ENCODE results near the gene SPTLC1.
"Not testable (repeated sequence)": the region's sequence is repeated elsewhere in the genome, so short reads cannot be mapped to it uniquely, and the experiment has no call there.

Gene SPTLC1

DNA sequence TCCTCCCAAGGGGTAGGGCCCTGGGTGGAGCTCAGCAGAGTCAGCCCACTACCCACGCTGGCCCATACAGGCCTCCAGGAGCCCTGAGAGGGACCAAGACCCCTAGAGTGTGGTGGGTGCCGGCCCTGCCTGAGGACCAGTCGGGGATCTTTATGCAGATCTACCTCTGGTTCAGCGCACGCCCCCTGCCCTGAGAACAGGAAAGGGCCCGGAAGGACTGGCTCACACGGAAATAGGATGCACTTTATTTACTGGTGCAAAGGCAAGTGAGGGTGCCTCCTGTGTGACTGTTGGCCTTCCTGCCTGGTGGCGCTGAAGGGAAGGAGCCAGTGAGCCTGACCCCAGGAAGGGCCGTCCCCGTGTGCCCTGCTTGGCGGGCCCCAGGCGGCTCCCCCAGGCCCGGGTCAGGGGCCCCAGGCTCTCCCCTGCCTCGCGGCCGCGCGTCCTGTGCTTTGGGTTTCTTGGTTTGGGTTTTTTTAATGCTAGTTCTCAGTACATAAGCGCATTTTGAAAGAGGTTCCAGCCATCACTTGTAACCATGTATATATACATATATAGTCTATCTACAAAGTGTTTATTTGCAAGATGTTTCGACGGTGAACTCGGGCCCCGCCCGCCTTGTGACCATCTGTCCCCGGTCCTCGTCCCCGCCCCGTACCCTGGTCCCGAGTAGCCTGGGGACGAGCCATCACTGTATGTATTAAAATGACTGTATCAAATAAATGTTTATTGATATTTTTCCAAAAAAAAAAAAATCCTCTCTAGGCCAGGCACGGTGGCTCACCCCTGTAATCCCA, 88.8 kb downstream of the SPTLC1 start:
- DNase-seq = no peak

DNA sequence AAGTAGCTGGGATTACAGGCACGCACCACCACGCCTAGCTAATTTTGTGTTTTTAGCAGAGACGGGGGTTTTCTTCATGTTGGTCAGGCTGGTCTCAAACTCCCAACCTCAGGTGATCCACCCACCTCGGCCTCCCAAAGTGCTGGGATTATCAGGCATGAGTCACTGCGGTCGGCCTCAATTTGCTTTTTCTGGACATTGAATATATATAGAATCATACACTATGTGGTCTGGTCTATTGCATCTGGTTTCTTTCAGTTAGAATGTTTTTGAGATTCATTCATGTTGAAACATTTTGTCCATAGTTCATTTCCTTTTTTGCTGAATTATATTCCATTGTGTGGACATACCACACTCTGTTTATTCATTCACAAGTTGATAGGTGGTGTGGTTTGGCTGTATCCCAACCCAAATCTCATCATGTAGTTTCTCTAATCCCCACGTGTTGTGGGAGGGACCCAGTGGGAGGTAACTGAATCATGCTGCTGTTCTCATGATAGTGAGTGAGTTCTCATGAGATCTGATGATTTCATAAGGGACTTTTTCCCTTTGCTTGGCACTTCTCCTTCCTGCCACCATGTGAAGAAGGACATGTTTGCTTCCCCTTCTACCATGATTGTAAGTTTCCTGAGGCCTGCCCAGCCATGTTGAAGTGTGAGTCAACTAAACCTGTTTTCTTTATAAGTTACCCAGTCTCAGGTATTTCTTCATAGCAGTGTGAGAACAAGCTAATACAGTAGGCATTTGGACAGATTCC, 93.2 kb downstream of the SPTLC1 start:
- peak; percentile 33 for DNase-seq

DNA sequence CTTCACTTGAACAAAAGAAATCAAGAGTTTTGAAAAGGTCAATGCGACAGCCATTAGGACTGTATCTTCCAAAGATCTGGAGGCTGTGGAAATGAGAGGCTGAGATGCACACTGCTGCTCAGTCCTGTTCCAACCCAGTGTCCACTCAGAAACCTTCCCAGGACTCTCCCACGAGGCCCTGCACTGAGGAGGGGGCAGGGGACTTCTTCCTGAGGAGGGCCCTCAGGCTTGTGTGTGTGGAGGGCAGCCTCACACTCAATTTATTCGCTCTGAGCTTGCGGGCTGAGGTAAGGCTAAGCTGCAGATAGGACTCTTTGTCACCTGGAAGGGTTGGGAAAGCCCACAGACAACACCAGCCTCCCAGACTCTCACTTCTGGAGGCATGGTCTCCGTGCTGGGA, 95.6 kb downstream of the SPTLC1 start:
- DNase-seq = no peak

DNA sequence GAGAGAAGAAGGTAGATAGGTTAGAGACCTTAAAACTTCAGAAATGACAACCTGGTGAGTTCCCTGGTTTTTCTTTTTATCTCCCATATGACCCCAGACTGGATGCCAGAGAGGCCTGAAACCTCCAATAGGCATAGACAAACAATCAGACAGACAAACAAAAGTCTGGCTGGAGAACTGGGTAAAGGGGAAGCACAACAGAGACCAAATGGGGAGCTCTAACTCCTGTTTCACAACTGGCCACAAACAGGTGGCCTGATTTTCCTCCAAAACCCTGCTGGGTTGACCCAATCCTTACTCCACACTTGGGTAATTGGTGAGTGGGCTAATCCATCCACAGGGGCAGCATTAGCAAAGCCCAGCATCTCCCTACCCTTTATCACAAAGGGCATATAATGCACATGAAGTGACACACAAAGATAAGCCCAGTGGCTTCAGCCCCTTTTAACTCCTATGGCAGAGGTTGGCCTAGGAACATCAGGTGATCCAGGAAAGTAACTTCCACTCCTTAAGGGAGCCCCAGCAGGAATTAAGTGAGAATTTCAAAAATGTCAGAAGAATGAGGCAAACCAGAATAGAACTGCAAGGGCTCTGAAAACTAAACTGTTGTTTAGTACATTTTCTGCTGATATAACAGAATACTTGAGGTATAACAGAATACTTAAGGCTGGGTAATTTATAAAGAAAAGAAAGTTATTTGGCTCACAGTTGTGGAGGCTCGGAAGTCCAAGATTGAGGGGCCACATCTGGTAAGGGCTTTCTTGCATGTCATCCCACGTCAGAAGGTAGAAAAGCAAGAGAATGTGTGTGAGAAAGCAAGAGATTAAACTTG, 104.3 kb downstream of the SPTLC1 start:
- peak; percentile 29 for DNase-seq

DNA sequence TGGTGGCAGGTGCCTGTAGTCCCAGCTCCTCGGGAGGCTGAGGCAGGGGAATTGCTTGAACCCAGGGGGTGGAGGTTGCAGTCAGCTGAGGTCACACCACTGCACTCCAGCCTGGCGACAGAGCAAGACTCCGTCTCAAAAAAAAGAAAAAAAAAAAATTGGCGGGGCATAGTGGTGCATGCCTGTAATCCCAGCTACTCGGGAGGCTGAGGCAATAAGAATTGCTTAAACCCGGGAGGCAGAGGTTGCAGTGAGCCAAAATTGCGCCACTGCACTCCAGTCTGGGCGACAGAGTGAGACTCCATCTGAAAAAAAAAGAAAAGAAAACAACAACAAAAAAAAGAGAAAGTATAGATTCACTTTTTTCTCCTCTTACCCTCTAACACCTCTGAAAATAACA, 105.0 kb downstream of the SPTLC1 start:
- DNase-seq = not testable (repeated sequence)

DNA sequence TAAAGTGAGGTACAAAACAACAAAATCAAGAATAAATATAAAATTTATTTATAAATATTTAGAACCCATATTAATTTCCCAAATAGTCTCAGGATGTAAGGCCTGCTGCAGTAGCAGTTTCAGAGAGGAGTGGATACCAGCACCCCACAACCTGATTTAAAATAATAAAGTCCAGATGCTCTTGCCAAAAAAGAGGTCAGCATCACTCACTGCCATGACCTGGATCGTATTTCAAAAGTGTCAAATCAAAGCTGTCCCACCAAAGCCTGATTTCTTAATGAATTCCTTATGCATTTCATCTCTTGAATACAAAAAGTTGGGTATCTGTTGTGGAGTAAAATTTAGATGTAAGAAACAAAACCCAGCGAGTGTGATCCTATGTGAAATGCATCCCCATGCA, 107.2 kb downstream of the SPTLC1 start:
- DNase-seq = no peak

DNA sequence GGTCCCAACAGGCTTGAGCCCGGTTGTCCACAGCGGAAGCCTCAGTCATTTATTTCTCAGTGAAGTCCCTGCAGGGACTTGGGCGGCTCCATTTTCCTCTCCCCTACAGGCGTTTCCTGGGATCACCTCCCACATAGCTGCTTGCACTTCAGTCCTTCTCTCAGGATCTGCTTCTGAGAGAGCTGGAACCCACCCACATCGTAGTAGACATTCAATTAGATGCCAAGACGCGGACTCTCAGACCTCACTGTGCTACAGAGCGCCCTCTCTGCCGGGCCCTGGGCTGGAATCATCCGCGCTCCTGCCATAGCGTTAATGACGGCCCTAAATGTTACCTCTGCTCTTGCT, 111.2 kb downstream of the SPTLC1 start:
- DNase-seq = no peak

DNA sequence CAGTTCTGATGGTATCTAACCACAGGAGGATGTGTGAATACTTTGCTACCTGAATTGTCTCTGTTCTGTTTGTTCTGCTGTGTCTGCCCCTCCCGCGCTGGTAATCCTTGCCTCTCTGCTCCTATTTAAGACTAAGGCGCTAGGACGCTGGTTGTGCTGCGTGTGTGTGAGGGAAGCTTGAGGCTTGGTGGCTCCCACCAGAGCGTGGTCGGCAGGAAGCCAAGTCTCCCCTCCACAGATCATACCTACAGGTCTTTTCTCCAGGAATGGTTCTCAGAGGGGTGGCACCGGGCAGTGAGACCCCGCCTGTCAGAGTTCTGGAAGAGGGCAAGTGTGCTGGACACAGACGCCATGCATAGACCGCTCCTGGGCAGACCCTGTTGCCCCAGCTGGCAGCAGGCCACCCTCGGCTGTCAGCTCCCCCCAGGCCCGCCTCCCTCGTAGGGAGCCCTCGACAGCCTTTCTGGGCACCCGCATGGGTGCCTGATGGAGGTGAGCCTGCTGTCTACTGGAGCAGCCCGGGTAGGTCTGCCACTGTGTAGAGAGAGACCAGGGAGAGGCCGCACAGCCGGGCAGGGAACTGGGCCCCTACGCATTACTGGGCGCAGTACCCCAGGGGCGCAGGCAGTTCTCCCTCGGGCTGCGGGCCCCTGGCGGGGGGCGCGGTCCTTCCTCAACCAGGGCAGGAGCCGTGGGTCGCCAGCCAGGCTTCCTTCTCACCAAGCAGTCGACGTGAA, 111.7 kb downstream of the SPTLC1 start:
- no peak for DNase-seq

DNA sequence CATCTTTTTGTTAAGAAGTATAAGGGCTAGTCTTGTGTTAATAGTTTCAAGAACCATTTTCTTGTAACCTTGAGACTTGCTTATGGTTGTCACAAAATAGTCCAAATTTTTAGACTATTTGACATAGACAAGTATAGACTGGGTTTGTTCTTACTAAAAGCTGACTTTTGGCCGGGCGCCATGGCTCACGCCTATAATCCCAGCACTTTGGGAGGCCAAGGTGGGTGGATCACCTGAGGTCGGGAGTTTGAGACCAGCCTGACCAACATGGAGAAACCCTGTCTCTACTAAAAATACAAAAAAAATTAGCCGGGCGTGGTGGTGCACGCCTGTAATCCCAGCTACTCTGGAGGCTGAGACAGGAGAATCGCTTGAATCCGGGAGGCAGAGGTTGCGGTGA, 113.3 kb downstream of the SPTLC1 start:
- DNase-seq = not testable (repeated sequence)

DNA sequence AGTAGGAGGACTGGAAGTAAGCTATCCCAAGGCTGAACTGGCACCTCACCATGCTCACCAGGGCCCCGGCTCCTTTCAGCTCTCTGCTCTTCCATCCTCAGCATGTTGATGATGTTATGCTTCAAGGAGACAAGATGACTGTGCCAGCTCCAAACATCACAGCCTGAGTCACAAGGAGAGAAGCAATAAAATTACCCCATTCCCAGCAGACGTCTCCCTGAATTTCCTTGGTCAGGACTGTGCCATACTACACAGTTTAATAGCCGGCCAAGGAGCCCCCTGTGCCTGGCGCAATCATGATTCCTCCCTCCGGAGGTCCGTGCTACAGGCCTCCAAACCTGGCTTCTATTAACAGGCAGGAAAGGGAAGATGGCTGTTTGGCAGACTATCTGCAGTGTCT, 114.0 kb downstream of the SPTLC1 start:
- DNase-seq = no peak

DNA sequence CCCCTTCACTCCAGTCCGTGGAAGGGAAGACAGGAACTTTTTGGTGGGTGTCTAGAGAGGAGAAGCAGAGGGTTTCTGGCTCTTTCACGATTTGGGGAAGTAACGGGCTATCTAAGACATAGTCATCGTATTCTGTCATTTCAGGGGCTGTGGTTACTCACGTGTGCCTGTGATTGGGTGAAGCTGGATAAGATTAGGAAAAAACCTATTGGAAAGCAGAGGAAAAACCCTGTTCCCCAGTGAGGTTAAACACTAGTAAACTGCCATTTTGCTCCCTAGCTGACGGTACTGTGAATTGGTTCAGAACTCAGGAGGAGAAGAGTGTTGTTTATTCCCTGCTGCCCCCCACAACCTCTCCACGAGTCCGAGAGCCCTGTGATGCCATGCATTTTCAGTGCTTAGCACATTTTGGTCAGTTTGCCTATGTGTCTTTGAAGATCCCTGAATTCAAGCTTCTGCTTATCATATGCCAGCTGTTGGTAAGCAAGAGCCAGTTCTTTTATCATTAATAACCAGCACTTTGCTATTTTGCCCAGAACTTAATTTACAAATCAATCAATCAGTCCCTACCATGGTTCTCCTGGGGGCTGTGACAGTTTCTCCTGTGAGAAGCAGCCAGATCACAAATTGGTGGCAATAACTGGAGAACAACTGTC, 120.1 kb downstream of the SPTLC1 start:
- peak; percentile 73 for DNase-seq

DNA sequence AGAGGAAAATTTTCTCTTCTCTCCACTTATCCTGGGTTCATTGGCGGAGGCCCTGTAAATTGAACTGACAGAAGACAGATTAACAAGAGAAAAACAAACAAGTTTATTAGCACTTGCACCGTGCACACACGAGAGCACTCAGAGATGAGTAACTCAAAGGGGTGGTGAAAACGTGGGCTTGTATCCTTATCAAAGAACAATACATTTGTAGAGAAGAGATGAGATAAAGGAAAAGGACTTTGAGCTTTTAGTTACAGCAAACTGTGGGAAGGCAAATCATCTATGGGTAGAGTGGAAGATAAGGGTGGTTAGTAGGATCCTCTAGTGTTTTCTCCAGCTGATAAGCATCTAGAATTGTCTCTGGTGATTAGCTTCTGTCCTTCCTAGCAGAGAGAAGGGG, 120.8 kb downstream of the SPTLC1 start:
- DNase-seq = peak; percentile 22

DNA sequence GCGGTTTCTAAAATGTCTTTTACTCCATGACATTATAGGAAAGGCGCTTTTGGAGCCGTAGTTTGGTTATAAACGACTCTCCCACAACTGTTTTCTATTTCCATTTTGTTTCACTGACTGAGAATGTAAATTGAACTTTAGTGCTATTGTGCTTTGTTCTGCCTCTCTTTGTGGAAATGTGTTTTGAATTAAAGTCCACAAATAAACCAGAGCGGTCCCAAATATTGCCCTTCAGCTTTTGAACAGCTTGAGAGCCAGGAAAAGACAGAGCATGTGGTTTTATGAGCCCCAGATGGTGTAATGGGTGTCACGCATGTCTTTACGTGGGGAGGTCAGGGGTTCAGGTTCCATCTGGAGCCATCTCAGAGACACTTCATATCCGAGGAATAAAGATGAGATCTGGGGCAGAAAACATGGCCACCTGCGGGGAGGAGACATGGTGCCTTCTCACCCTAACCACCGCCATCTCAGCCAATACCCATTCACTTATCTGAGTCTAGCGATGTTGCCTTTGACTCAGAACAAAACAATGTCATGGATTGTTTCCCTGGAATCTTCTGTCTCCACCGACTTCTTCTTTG, 122.7 kb downstream of the SPTLC1 start:
- no peak for DNase-seq

DNA sequence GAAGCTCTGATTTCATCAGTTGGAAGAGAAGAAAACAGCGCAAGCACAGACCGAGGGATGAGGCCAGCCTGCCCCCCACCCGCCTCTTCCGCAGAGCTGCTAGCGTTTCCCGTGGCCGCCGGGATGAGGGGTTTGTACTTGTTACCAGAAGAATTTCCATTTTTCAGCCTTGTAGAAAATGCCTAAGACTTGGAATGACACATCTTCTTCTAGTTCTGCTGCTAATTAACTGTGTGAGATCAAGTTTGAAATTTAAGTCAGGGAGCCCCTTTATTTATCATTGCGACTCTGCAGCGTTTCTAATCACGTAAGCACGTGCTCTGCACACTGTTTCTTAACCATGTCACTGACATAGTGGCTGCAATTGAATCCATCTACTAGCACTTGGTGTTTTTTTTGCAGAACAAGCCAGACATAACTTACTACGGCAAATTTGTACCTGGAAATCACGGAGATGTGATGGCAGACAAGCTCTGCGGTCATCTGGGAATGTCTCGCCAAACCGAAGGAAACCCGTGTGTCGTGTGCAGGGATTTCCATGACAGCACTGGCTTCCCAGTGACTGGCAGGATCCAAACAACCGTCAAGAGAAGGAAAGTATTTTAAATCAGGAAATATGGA, 123.4 kb downstream of the SPTLC1 start:
- DNase-seq = no peak

DNA sequence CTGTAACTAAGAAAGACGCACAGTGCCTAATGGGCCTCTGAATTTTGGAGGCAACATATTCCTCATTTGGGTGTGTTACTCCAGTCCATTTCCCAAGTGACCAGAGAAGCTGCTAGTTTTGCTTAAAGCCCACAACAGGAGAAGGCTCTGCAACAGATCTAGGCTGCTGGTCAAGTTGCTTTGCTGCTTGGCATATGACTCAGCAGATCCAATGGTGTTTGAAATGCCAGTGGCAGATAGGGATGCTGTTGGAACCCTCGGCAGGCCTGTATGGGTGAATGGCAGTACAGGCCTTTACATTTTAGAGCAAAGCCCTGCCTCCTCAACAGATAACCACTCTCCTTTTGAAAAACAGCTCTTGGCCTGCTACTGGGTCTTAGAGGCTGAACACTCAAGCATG, 129.0 kb downstream of the SPTLC1 start:
- no peak for DNase-seq

DNA sequence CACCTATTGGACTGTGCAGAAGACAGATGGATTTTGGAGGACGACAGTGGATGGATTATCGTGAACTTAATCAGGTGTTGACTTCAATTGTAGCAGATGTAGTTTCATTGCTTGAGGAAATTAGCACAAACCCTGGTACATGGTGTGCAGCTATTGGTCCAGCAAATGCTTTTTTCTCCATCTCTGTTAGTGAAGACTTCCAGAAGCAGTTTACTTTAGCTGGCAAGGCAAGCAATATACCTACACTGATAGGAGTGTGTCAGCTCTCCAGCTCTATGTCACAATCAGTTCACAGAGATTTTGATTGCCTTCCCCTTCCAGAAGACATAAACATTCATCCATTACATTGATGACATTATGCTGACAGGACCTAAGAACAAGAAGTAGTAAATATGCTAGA, 129.5 kb downstream of the SPTLC1 start:
- no peak for DNase-seq

Measured in hematopoietic multipotent progenitor cell treated with erythropoietin and hydrocortisone succinate and interleukin-3 and kit ligand, for 4 days (in vitro differentiated cells).